ENCODE results near the gene SEPTIN5. TPM values are rescaled to one million over a fixed set of nuclear protein-coding genes. Genes with fewer than 3 reads are reported as not detected.

Gene SEPTIN5
- total RNA-seq, 1 experiment from 2014 or later, result 1.00 TPM

DNA sequence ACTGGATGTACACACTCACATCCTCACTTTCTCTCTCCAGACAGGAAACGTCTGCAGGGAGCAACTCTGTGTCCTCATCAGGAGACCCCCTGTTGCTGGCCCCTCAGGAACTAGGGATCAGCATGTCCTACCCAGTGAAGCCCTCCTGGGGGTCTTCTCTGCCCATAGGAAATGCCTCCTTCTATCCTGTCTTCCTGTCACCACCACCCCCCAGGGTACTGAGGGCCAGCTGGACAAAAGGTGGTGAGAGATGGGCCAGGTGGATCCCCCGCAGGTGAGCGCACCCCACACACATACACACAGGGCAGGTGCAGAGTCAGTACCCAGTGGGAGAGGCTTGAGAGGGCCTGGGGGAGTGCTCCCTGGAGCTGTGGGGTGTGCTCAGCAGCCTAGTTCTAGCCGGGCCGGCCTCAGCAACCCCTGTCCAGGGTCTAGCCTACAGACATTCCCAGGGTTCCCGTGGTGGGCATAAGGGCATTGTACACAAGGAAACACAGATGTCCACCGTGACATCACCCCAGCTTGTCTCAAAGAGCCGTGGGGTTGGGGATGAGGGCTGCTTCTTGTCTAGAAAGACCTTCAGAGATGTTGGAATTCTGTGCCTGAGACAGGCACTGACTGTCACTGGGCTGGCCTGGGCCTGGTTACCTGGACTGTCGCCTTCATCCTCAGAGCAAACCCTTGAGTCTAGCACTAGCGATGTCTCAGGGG, 18.3 kb downstream of the SEPTIN5 start:
- intact Hi-C loops (cut with micrococcal nuclease; ENCODE audit: unreplicated experiment), result no loop called here
- H3K4me1 Mint-ChIP-seq (ENCODE audit: low read depth, unreplicated experiment), result no peaks in the 10 kb centered on the region
- peaks cover 3% of the 10 kb centered on the region for H3K27me3 Mint-ChIP-seq (ENCODE audit: insufficient read depth, unreplicated experiment)
- no peak overlapping the region for H3K4me3 Mint-ChIP-seq (ENCODE audit: unreplicated experiment)
- DNase-seq, result no peak
- H3K9me3 Mint-ChIP-seq (ENCODE audit: unreplicated experiment), result no peaks in the 10 kb centered on the region
- TF ChIP-seq, protein P1, sequence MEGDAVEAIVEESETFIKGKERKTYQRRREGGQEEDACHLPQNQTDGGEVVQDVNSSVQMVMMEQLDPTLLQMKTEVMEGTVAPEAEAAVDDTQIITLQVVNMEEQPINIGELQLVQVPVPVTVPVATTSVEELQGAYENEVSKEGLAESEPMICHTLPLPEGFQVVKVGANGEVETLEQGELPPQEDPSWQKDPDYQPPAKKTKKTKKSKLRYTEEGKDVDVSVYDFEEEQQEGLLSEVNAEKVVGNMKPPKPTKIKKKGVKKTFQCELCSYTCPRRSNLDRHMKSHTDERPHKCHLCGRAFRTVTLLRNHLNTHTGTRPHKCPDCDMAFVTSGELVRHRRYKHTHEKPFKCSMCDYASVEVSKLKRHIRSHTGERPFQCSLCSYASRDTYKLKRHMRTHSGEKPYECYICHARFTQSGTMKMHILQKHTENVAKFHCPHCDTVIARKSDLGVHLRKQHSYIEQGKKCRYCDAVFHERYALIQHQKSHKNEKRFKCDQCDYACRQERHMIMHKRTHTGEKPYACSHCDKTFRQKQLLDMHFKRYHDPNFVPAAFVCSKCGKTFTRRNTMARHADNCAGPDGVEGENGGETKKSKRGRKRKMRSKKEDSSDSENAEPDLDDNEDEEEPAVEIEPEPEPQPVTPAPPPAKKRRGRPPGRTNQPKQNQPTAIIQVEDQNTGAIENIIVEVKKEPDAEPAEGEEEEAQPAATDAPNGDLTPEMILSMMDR (IDR thresholded peaks at IDR 0.05; ENCODE audit: insufficient read depth in 1 of 2, low read depth in 1 of 2, low read length in 1 of 2, severe bottlenecking in 1 of 2, unreplicated experiment in 1 of 2), result no peak
- Histone ChIP-seq H3K27me3 (replicated peaks; ENCODE audit: control insufficient read depth, insufficient read depth, low read length) (no peaks in the 10 kb centered on the region), H3K36me3 (ENCODE audit: control insufficient read depth, insufficient read depth, low read length) (no peaks in the 10 kb centered on the region), H3K9me3 (no peaks in the 10 kb centered on the region), H3K4me3 (ENCODE audit: low read depth, low read length) (no peak overlapping the region), H3K4me1 (peaks cover 17% of the 10 kb centered on the region)
- POLR2A ChIA-PET, result no interaction called here
- no peak overlapping the region for H3K27ac Mint-ChIP-seq (ENCODE audit: unreplicated experiment)
- CTCF ChIA-PET, result interaction anchor here (0.6 kb wide), 1 partner anchor 24 kb away, joined by 3 read pairs; no protein-coding TSS in a partner anchor
- no TSS peak for BruUV-seq (replicated peaks)
- H3K36me3 Mint-ChIP-seq (ENCODE audit: insufficient read depth, unreplicated experiment), result peaks cover 3% of the 10 kb centered on the region

- intact Hi-C loops (cut with micrococcal nuclease; ENCODE audit: unreplicated experiment), result no loop called here
- no peaks in the 10 kb centered on the region for H3K9me3 ChIP-seq
- no peaks in the 10 kb centered on the region for H3K36me3 ChIP-seq (ENCODE audit: control insufficient read depth, insufficient read depth, low read length)
- H3K27me3 Mint-ChIP-seq (ENCODE audit: insufficient read depth, unreplicated experiment), result no peaks in the 10 kb centered on the region
- BruUV-seq (replicated peaks), result no TSS peak
- H3K27me3 ChIP-seq (replicated peaks; ENCODE audit: control insufficient read depth, insufficient read depth, low read length), result no peaks in the 10 kb centered on the region
- ChIA-PET POLR2A (no interaction called here), CTCF (no interaction called here)
- no peaks in the 10 kb centered on the region for H3K36me3 Mint-ChIP-seq (ENCODE audit: insufficient read depth, unreplicated experiment)
- H3K4me1 Mint-ChIP-seq (ENCODE audit: low read depth, unreplicated experiment), result no peaks in the 10 kb centered on the region
- H3K4me1 ChIP-seq, result peaks cover 17% of the 10 kb centered on the region
- H3K4me3 ChIP-seq (ENCODE audit: low read depth, low read length), result no peak overlapping the region
- no peak overlapping the region for H3K27ac Mint-ChIP-seq (ENCODE audit: unreplicated experiment)
- H3K4me3 Mint-ChIP-seq (ENCODE audit: unreplicated experiment), result no peak overlapping the region
- no peaks in the 10 kb centered on the region for H3K9me3 Mint-ChIP-seq (ENCODE audit: unreplicated experiment)
- no peak for DNase-seq
- TF ChIP-seq, protein P1 (IDR thresholded peaks at IDR 0.05; ENCODE audit: insufficient read depth in 1 of 2, low read depth in 1 of 2, low read length in 1 of 2, severe bottlenecking in 1 of 2, unreplicated experiment in 1 of 2), result no peak
These were observed 19.5 kb downstream of the SEPTIN5 start for GRCh38 chr22:19733755-19734154.

GRCh38 chr22:19734163-19734562, 19.9 kb downstream of the SEPTIN5 start:
- no peak for DNase-seq
- H3K4me3 ChIP-seq (ENCODE audit: low read depth, low read length), result no peak overlapping the region
- H3K36me3 ChIP-seq (ENCODE audit: control insufficient read depth, insufficient read depth, low read length), result no peaks in the 10 kb centered on the region
- no peak overlapping the region for H3K27ac Mint-ChIP-seq (ENCODE audit: unreplicated experiment)
- ChIA-PET CTCF (no interaction called here), POLR2A (no interaction called here)
- intact Hi-C loops (cut with micrococcal nuclease; ENCODE audit: unreplicated experiment), result no loop called here
- no peak overlapping the region for H3K4me3 Mint-ChIP-seq (ENCODE audit: unreplicated experiment)
- H3K27me3 Mint-ChIP-seq (ENCODE audit: insufficient read depth, unreplicated experiment), result no peaks in the 10 kb centered on the region
- H3K4me1 Mint-ChIP-seq (ENCODE audit: low read depth, unreplicated experiment), result no peaks in the 10 kb centered on the region
- no TSS peak for BruUV-seq (replicated peaks)
- H3K27me3 ChIP-seq (replicated peaks; ENCODE audit: control insufficient read depth, insufficient read depth, low read length), result no peaks in the 10 kb centered on the region
- TF ChIP-seq, protein P1 (IDR thresholded peaks at IDR 0.05; ENCODE audit: insufficient read depth in 1 of 2, low read depth in 1 of 2, low read length in 1 of 2, severe bottlenecking in 1 of 2, unreplicated experiment in 1 of 2), result no peak
- H3K9me3 ChIP-seq, result no peaks in the 10 kb centered on the region
- no peaks in the 10 kb centered on the region for H3K9me3 Mint-ChIP-seq (ENCODE audit: unreplicated experiment)
- H3K36me3 Mint-ChIP-seq (ENCODE audit: insufficient read depth, unreplicated experiment), result no peaks in the 10 kb centered on the region
- peaks cover 17% of the 10 kb centered on the region for H3K4me1 ChIP-seq

Data from Caco-2 (cell line).